HepG2 (cell line): ENCODE measurements around the gene RAB42. TPM values are rescaled to one million over a fixed set of nuclear protein-coding genes. Genes with fewer than 3 reads are reported as not detected.
A peak's percentile ranks its signal among the peaks of the same experiment; 100 is the strongest.

Experiments used
- ATF2 ChIP-seq: sonication (generic); formaldehyde crosslinking; IDR thresholded peaks from 2 replicates; pipeline ENCODE4 v1.4.0; 2020; ENCODE audit warnings: missing genetic modification reagents
- ATF5 ChIP-seq: sonication (generic); formaldehyde crosslinking; IDR thresholded peaks from 2 replicates; pipeline ENCODE4 v1.4.0; 2020; ENCODE audit warnings: mild to moderate bottlenecking, low read depth, missing genetic modification reagents
- ATF6 ChIP-seq: sonication (generic); formaldehyde crosslinking; conservative IDR thresholded peaks from 2 replicates; pipeline ENCODE4 v1.4.0; 2020; ENCODE audit warnings: missing genetic modification reagents
- EP300 ChIP-seq, 3 experiments: sonication (generic) in 1 of 3; formaldehyde crosslinking in 1 of 3; IDR thresholded peaks; 2 replicates each; pipeline versions ENCODE4 v1.5.1 to v1.6.1; 2011 to 2020; ENCODE audit warnings: low read depth in 2 of 3, low read length in 2 of 3, borderline replicate concordance in 1 of 3, improper control_type of control experiment in 1 of 3, mild to moderate bottlenecking in 1 of 3, missing genetic modification reagents in 1 of 3, moderate library complexity in 1 of 3
- GATAD1 ChIP-seq: IDR thresholded peaks from 2 replicates; pipeline ENCODE4 v1.6.1; 2016; ENCODE audit warnings: missing genetic modification reagents, missing compliant biosample characterization
- HDAC1 ChIP-seq: sonication (generic); formaldehyde crosslinking; IDR thresholded peaks from 2 replicates; pipeline ENCODE4 v1.5.1; 2020; ENCODE audit warnings: mild to moderate bottlenecking, missing genetic modification reagents
- JUN ChIP-seq: sonication (generic); formaldehyde crosslinking; IDR thresholded peaks from 2 replicates; pipeline ENCODE4 v1.4.0; 2020; ENCODE audit warnings: mild to moderate bottlenecking, missing genetic modification reagents
- KLF11 ChIP-seq: IDR thresholded peaks from 2 replicates; pipeline ENCODE4 v1.6.1; 2016; ENCODE audit warnings: missing compliant biosample characterization
- MED1 ChIP-seq: sonication (generic); formaldehyde crosslinking; IDR thresholded peaks from 2 replicates; pipeline ENCODE4 v1.4.0; 2020; ENCODE audit warnings: missing genetic modification reagents
- MEIS2 ChIP-seq: sonication (generic); formaldehyde crosslinking; IDR thresholded peaks from 2 replicates; pipeline ENCODE4 v1.9.0; 2021; ENCODE audit warnings: mild to moderate bottlenecking, missing genetic modification reagents
- NFIC ChIP-seq: IDR thresholded peaks from 2 replicates; pipeline ENCODE4 v1.6.1; 2012; ENCODE audit warnings: mild to moderate bottlenecking, low read length, inconsistent platforms
- SP1 ChIP-seq, 2 experiments: fragments of 450-650 bp in 1 of 2; sonication (generic) in 1 of 2; formaldehyde crosslinking in 1 of 2; IDR thresholded peaks; 2 replicates each; pipeline versions ENCODE4 v1.4.0 to v1.6.1; 2016 to 2020; ENCODE audit warnings: missing genetic modification reagents in 1 of 2
- THAP11 ChIP-seq: IDR thresholded peaks from 2 replicates; pipeline ENCODE4 v1.6.1; 2016; ENCODE audit warnings: missing biosample characterization, missing genetic modification reagents
- ZNF275 ChIP-seq: sonication (generic); formaldehyde crosslinking; IDR thresholded peaks from 2 replicates; pipeline ENCODE4 v1.8.0; 2022; ENCODE audit warnings: missing genetic modification reagents, mild to moderate bottlenecking, inconsistent platforms, borderline replicate concordance
- ZNF580 ChIP-seq: IDR thresholded peaks from 2 replicates; pipeline ENCODE4 v1.6.1; 2016; ENCODE audit warnings: low read depth, borderline replicate concordance
- ZNF614 ChIP-seq: IDR thresholded peaks from 2 replicates; pipeline ENCODE4 v1.6.1; 2018; ENCODE audit warnings: missing biosample characterization, missing genetic modification reagents, inconsistent platforms, borderline replicate concordance
- ZNF790 ChIP-seq: sonication (generic); formaldehyde crosslinking; IDR thresholded peaks from 2 replicates; pipeline ENCODE4 v1.8.0; 2022; ENCODE audit warnings: missing genetic modification reagents, mild to moderate bottlenecking, borderline replicate concordance
- ZSCAN31 ChIP-seq: sonication (generic); formaldehyde crosslinking; IDR thresholded peaks from 2 replicates; pipeline ENCODE4 v1.5.0; 2020; ENCODE audit warnings: low read depth, mild to moderate bottlenecking, missing genetic modification reagents
- ZXDC ChIP-seq: sonication (generic); formaldehyde crosslinking; IDR thresholded peaks from 2 replicates; pipeline ENCODE4 v1.5.0; 2020; ENCODE audit warnings: mild to moderate bottlenecking, missing genetic modification reagents
- polyA plus RNA-seq, 8 experiments: library from polyadenylated mRNA; depleted of rRNA in 3 of 8; stranded (reverse) in 7 of 8; unstranded in 1 of 8; fragments of >200 nt; fragmentation: Illumina TruSeq in 4 of 8; extraction: Trizol in 4 of 8; gene quantifications; 2 replicates each; pipeline versions ENCODE4 v1.2.1 to v1.2.3, GENCODE V29; 2011 to 2016; ENCODE audit warnings: low read depth in 4 of 8, missing spikeins in 1 of 8, mixed read lengths in 1 of 8; ENCODE audit not compliant: insufficient read depth in 1 of 8
- total RNA-seq, 5 experiments: library from RNA; depleted of rRNA; stranded (reverse); fragments of >200 nt; fragmentation: Illumina TruSeq; extraction: Trizol; gene quantifications; 2 replicates each; pipeline ENCODE4 v1.2.3, GENCODE V29; 2016; ENCODE audit warnings: low read depth in 1 of 5

Gene RAB42
- total and polyA plus RNA-seq, 2 of the 13 experiments (the other 11 are each of a cell fraction or from before 2014, with no cell fraction given) = 10.4 to 166 TPM

- TF ChIP-seq ZNF580 (CRISPR knock-in tag) = peak; percentile 93
- peak; percentile 37; the same call in 1 of the 2 replicates for TF ChIP-seq ATF2 (CRISPR knock-in tag)
- peak; percentile 77 for TF ChIP-seq GATAD1 (CRISPR knock-in tag)
- TF ChIP-seq EP300 (IDR thresholded peaks at IDR 0.05; ENCODE audit: low read depth in 2 of 2, low read length in 2 of 2) = no peak
- TF ChIP-seq EP300 (CRISPR knock-in tag; IDR thresholded peaks at IDR 0.05; ENCODE audit: borderline replicate concordance) = no peak
- peak; percentile 100 for TF ChIP-seq THAP11
- peak; percentile 96 for TF ChIP-seq ZNF790 (CRISPR knock-in tag)
- TF ChIP-seq ZSCAN31 (CRISPR knock-in tag) = peak; percentile 59; the same call in 1 of the 2 replicates
- peak; percentile 78; the same call in 1 of the 2 replicates for TF ChIP-seq KLF11 (CRISPR knock-in tag)
- peak; percentile 93 for TF ChIP-seq ZNF614 (CRISPR knock-in tag)
- TF ChIP-seq MED1 (CRISPR knock-in tag) = peak; percentile 86
- TF ChIP-seq MEIS2 (CRISPR knock-in tag) = peak; percentile 73; the same call in 1 of the 2 replicates
- peak; percentile 40; the same call in 1 of the 2 replicates for TF ChIP-seq JUN
- peak; percentile 75; the same call in 1 of the 2 replicates for TF ChIP-seq HDAC1 (CRISPR knock-in tag)
- no peak; the same call in 1 of the 2 replicates for TF ChIP-seq ATF6 (CRISPR knock-in tag)
- peak; percentile 60; the same call in 1 of the 2 replicates for TF ChIP-seq ZNF275 (CRISPR knock-in tag)
- TF ChIP-seq NFIC = no peak
- TF ChIP-seq SP1 (IDR thresholded peaks at IDR 0.05) = no peak
- peak; percentile 64; the same call in 1 of the 2 replicates for TF ChIP-seq SP1 (CRISPR knock-in tag; IDR thresholded peaks at IDR 0.05)
- 0 out of 2 replicates have a peak, but pooled peaks have one; percentile 56 for TF ChIP-seq ATF5 (CRISPR knock-in tag)
- TF ChIP-seq ZXDC (CRISPR knock-in tag) = no peak
Observed at GRCh38 chr1:28581531-28582247, 10.4 kb upstream of the RAB42 start (continued).
